Naive thymus-derived CD8-positive, alpha-beta T cell (primary cell): ENCODE results near the gene SLC19A2. TPM values are rescaled to one million over a fixed set of nuclear protein-coding genes. Genes with fewer than 3 reads are reported as not detected.

Experiments
- polyA plus RNA-seq, 3 donors: library from polyadenylated mRNA; unstranded; fragments of 300-500 nt; fragmentation: Illumina TruSeq; gene quantifications; one replicate each; pipeline ENCODE4 v1.2.3, GENCODE V29; 2021
- total RNA-seq, 8 experiments: library from RNA in 2 of 8; stranded (reverse) in 2 of 8; gene quantifications; one replicate each; pipeline ENCODE4 v1.2.3 and lab custom pipeline; 2021 to 2026

Gene SLC19A2
- total and polyA plus RNA-seq, 5 experiments from 2014 or later = 0.19 to 5.4 (median 0.29) TPM

Other genes starting within 250 kb of the SLC19A2 start
- 10 to 100 TPM; 13.2 to 16.0 TPM for gene NME7, start 118.1 kb downstream of the SLC19A2 start, total RNA-seq
- gene NME7, start 118.1 kb downstream of the SLC19A2 start, polyA plus RNA-seq = 10 to 100 TPM; 18.0 to 29.9 (median 19.6) TPM
- 10 to 100 TPM; 17.5 to 19.6 TPM for gene BLZF1, start 117.7 kb downstream of the SLC19A2 start, total RNA-seq
- gene BLZF1, start 117.7 kb downstream of the SLC19A2 start, polyA plus RNA-seq = 10 to 100 TPM in 1 of 3 donors, 1 to 10 TPM in 2; 8.2 to 10.4 (median 9.5) TPM
- not detected for gene CCDC181, start 58.5 kb downstream of the SLC19A2 start, total RNA-seq
- gene CCDC181, start 58.5 kb downstream of the SLC19A2 start, polyA plus RNA-seq = under 1 TPM in 1 of 3 donors, not detected in 2; 0.14 TPM
- gene F5, start 100.5 kb upstream of the SLC19A2 start, total RNA-seq = under 1 TPM; 0.16 to 0.19 TPM
- gene F5, start 100.5 kb upstream of the SLC19A2 start, polyA plus RNA-seq = under 1 TPM in 2 of 3 donors, not detected in 1; 0.23 to 0.91 TPM
- 1 to 10 TPM; 1.3 to 1.7 TPM for gene SELP, start 144.2 kb upstream of the SLC19A2 start, total RNA-seq
- gene SELP, start 144.2 kb upstream of the SLC19A2 start, polyA plus RNA-seq = under 1 TPM; 0.35 to 0.76 (median 0.69) TPM
- 100 to 1,000 TPM; 549 to 581 TPM for gene SELL, start 225.7 kb upstream of the SLC19A2 start, total RNA-seq
- 1,000 to 10,000 TPM; 1,427 to 2,162 (median 1,901) TPM for gene SELL, start 225.7 kb upstream of the SLC19A2 start, polyA plus RNA-seq
- gene SELE, start 248.1 kb upstream of the SLC19A2 start, total RNA-seq = not detected
- not detected for gene SELE, start 248.1 kb upstream of the SLC19A2 start, polyA plus RNA-seq